ENCODE results near the gene DLK2.

The DLK2 gene

GRCh38 chr6:43475516-43475915 is 20.2 kb upstream of the DLK2 start:
- Histone ChIP-seq H3K4me3 (ENCODE audit: insufficient read depth, low read length, poor library complexity, severe bottlenecking) (no peak overlapping the region), H3K79me2 (ENCODE audit: insufficient read depth, low read length) (peaks cover 15% of the 10 kb centered on the region), H3K9me2 (replicated peaks; ENCODE audit: insufficient read depth, low read length) (no peaks in the 10 kb centered on the region), H3K9ac (ENCODE audit: low read length) (no peak overlapping the region), H3K27ac (ENCODE audit: low read depth, low read length) (no peak overlapping the region), H3F3A (ENCODE audit: insufficient read depth) (peaks cover 8% of the 10 kb centered on the region; the same call in 1 of the 2 replicates), H2AFZ (ENCODE audit: low read depth, low read length, severe bottlenecking) (no peak overlapping the region), H3K4me2 (ENCODE audit: low read depth, low read length, poor library complexity, severe bottlenecking) (no peak overlapping the region), H3K9me3 (ENCODE audit: insufficient read depth, low read length) (no peaks in the 10 kb centered on the region), H4K20me1 (ENCODE audit: low read depth, low read length) (no peaks in the 10 kb centered on the region), H3K36me3 (ENCODE audit: low read length) (no peaks in the 10 kb centered on the region), H3K27me3 (ENCODE audit: low read length) (no peaks in the 10 kb centered on the region)
- TF ChIP-seq EZH2phosphoT487 (conservative IDR thresholded peaks at IDR 0.05; ENCODE audit: low read length) (no peak), CTCF (IDR thresholded peaks at IDR 0.05; ENCODE audit: insufficient read depth, low read length, poor library complexity, severe bottlenecking) (no peak)

- Histone ChIP-seq H3K36me3 (ENCODE audit: low read length) (no peaks in the 10 kb centered on the region), H3K9ac (ENCODE audit: low read length) (no peak overlapping the region), H3K79me2 (ENCODE audit: insufficient read depth, low read length) (0 out of 2 replicates have a peak, but pooled peaks cover under 1% of the 10 kb centered on the region), H3K4me3 (ENCODE audit: insufficient read depth, low read length, poor library complexity, severe bottlenecking) (no peak overlapping the region), H3F3A (ENCODE audit: insufficient read depth) (peaks cover 8% of the 10 kb centered on the region; the same call in 1 of the 2 replicates), H3K4me2 (ENCODE audit: low read depth, low read length, poor library complexity, severe bottlenecking) (no peak overlapping the region), H2AFZ (ENCODE audit: low read depth, low read length, severe bottlenecking) (no peak overlapping the region), H3K9me2 (replicated peaks; ENCODE audit: insufficient read depth, low read length) (no peaks in the 10 kb centered on the region), H3K27me3 (ENCODE audit: low read length) (no peaks in the 10 kb centered on the region), H3K27ac (ENCODE audit: low read depth, low read length) (no peak overlapping the region), H4K20me1 (ENCODE audit: low read depth, low read length) (no peaks in the 10 kb centered on the region), H3K9me3 (ENCODE audit: insufficient read depth, low read length) (no peaks in the 10 kb centered on the region)
- TF ChIP-seq EZH2phosphoT487 (conservative IDR thresholded peaks at IDR 0.05; ENCODE audit: low read length) (no peak), CTCF (IDR thresholded peaks at IDR 0.05; ENCODE audit: insufficient read depth, low read length, poor library complexity, severe bottlenecking) (no peak)
These were observed 17.2 kb upstream of the DLK2 start for GRCh38 chr6:43472515-43472914.

GRCh38 chr6:43471399-43471798 is 16.1 kb upstream of the DLK2 start:
- Histone ChIP-seq H3K9me2 (replicated peaks; ENCODE audit: insufficient read depth, low read length) (no peaks in the 10 kb centered on the region), H3K27ac (ENCODE audit: low read depth, low read length) (no peak overlapping the region)

More at GRCh38 chr6:43471399-43471798, 16.1 kb upstream of the DLK2 start:
- Histone ChIP-seq H3K79me2 (ENCODE audit: insufficient read depth, low read length) (no peaks in the 10 kb centered on the region), H3K9me3 (ENCODE audit: insufficient read depth, low read length) (no peaks in the 10 kb centered on the region), H3K9ac (ENCODE audit: low read length) (no peak overlapping the region), H3K36me3 (ENCODE audit: low read length) (no peaks in the 10 kb centered on the region), H3F3A (ENCODE audit: insufficient read depth) (peaks cover under 1% of the 10 kb centered on the region; the same call in 1 of the 2 replicates), H4K20me1 (ENCODE audit: low read depth, low read length) (no peaks in the 10 kb centered on the region), H3K4me3 (ENCODE audit: insufficient read depth, low read length, poor library complexity, severe bottlenecking) (no peak overlapping the region), H3K4me2 (ENCODE audit: low read depth, low read length, poor library complexity, severe bottlenecking) (no peak overlapping the region), H2AFZ (ENCODE audit: low read depth, low read length, severe bottlenecking) (no peak overlapping the region), H3K27me3 (ENCODE audit: low read length) (no peaks in the 10 kb centered on the region)
- TF ChIP-seq CTCF (IDR thresholded peaks at IDR 0.05; ENCODE audit: insufficient read depth, low read length, poor library complexity, severe bottlenecking) (no peak), EZH2phosphoT487 (conservative IDR thresholded peaks at IDR 0.05; ENCODE audit: low read length) (no peak)
